SK-N-SH (cell line): Measurements from ENCODE around the gene RPH3AL.

ENCODE experiments used
- CTCF ChIP-seq: fragments of 200-600 bp; sonication (generic); IDR thresholded peaks from 2 replicates; pipeline ENCODE4 v1.6.1; 2017; ENCODE audit warnings: antibody characterized with exemption, mild to moderate bottlenecking, moderate library complexity
- EP300 ChIP-seq, 2 experiments: IDR thresholded peaks; 2 replicates each; pipeline versions ENCODE4 v1.4.0 to v1.6.1; 2012; ENCODE audit warnings: borderline replicate concordance in 1 of 2, low read depth in 1 of 2, low read length in 1 of 2
- EZH2phosphoT487 ChIP-seq: fragments of 200-600 bp; sonication (generic); IDR thresholded peaks from 2 replicates; pipeline ENCODE4 v1.6.1; 2017; ENCODE audit warnings: low read depth, mixed run types, mild to moderate bottlenecking, antibody characterized with exemption, moderate library complexity, borderline replicate concordance
- JUND ChIP-seq: IDR thresholded peaks from 2 replicates; pipeline ENCODE4 v1.4.0; 2012
- MAX ChIP-seq: IDR thresholded peaks from 2 replicates; pipeline ENCODE4 v1.4.0; 2012; ENCODE audit warnings: low read depth
- NFIC ChIP-seq: IDR thresholded peaks from 2 replicates; pipeline ENCODE4 v1.4.0; 2012; ENCODE audit warnings: borderline replicate concordance
- POLR2AphosphoS5 ChIP-seq: IDR thresholded peaks from 2 replicates; pipeline ENCODE4 v1.6.1; 2012; ENCODE audit warnings: low read depth, low read length
- SMC3 ChIP-seq: IDR thresholded peaks from 2 replicates; pipeline ENCODE4 v1.6.1; 2012; ENCODE audit warnings: low read depth, low read length, improper control_type of control experiment
- TAF1 ChIP-seq: IDR thresholded peaks from 2 replicates; pipeline ENCODE4 v1.6.1; 2012; ENCODE audit warnings: low read depth, mild to moderate bottlenecking, low read length, moderate library complexity, borderline replicate concordance

- TF ChIP-seq TAF1 (no peak), POLR2AphosphoS5 (no peak), CTCF (no peak), EZH2phosphoT487 (no peak), SMC3 (no peak), NFIC (no peak), JUND (no peak), MAX (no peak), EP300 (IDR thresholded peaks at IDR 0.05; ENCODE audit: borderline replicate concordance in 1 of 2, low read depth in 1 of 2, low read length in 1 of 2) (no peak)
Measured at GRCh38 chr17:393806-394717, 41.5 kb upstream of the RPH3AL start.
